NCI-H524 (cell line): ENCODE measurements around the gene MGAT3.
"Not testable (repeated sequence)": the region's sequence is repeated elsewhere in the genome, so short reads cannot be mapped to it uniquely, and the experiment has no call there.

Source experiments
- DNase-seq, 2 experiments: peaks; one replicate each; lab custom pipeline; 2025; lab: John Stamatoyannopoulos, UW

The MGAT3 gene, protein sequence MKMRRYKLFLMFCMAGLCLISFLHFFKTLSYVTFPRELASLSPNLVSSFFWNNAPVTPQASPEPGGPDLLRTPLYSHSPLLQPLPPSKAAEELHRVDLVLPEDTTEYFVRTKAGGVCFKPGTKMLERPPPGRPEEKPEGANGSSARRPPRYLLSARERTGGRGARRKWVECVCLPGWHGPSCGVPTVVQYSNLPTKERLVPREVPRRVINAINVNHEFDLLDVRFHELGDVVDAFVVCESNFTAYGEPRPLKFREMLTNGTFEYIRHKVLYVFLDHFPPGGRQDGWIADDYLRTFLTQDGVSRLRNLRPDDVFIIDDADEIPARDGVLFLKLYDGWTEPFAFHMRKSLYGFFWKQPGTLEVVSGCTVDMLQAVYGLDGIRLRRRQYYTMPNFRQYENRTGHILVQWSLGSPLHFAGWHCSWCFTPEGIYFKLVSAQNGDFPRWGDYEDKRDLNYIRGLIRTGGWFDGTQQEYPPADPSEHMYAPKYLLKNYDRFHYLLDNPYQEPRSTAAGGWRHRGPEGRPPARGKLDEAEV

DNA sequence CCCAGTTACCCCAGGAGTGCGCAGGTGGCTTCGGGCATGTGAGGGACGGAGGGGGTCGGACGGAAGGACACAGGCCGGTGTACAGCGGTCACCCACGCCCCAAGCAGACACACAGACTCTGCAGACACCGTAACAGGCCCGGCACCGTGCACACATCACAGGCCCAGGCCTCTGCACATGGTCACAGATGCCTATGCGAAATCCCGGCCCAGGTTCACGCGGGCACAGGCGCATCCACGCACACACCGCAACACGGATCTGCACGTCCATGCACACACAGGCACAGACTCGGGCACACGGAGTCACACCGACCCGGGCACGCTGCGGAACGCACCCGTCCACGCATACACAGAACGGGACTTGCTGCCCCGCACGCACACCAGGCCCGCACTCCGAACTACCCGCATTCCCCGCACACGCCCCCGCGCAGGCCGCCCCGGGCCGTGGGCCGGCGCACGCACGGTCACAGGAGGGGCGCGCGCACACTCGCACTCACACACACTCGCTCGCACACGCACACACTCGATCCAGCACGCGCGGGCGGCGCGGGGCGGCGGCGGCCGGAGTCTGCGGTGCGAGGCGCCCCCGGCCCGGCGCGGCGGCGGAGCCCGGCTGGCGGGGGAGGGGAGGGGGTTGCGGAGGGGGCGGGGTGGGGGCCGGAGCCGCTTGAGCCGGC lies at the start of gene MGAT3:
Gene MGAT3, plus strand, starts transcription at position 491 of the 676 bp plus-strand sequence. CDS start 30,336 bp downstream, outside the sequence.
- DNase-seq, result no peak

DNA sequence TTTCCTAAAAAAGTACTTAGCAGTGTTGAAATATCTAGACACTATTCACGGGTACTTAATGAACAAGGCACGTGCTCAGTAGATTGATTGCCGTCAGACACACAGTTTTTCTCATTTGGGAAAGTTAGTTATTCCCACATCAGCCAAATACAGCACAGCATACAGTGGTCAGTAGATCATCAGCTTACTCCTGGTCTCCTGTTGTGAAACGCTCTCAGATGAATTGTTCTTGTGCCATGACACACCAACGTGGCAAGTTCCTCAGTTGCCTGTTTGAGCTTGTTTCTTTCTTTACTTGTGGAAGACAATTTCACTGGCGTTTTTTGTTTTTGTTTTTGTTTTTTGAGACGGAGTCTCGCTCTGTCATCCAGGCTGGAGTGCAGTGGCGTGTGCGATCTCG lies 48.6 kb upstream of the MGAT3 start:
- no peak for DNase-seq

DNA sequence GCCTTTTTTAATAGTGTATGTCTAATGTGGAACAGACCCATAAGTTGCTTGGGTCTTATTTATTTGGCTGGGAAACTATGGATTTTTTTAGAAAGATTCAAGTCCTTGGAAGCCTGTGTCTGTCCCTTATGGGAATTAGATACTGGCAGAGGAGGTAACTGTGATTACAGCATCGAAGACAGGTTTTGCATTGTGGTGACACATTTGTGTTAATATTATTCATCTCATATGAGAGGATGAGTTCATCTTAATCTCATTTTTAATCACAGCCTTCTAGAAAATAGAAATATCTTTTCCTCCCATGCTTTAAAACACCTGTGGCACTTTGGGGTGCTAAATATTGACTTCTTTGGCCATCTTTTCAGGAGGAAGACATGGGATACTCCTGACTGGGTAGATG lies 48.0 kb upstream of the MGAT3 start:
- DNase-seq, result no peak

DNA sequence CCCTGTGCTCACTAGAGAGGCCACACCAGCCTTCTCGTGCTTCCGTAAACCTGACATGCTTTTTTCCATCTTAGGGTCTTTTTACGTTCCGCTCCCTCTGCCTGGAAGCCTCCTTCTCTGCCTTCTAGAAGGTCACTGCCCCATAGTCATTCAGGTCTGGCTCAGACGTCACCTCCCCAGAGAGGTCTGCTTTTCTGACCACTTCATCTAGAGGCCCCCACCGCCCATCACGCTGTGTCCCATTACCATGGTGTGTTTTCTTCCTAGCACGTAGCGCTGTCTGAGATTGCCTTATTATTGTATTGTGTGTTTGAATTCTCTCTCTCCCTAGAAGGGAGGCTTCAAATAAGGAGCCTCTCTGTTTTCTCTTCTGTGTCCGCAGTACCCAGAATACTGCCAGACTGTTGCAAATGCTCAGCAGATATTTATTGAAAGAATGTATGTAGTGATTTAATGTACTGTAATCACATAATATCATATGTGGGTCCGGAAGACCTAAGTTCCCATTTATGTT lies 47.2 kb upstream of the MGAT3 start:
- no peak for DNase-seq

DNA sequence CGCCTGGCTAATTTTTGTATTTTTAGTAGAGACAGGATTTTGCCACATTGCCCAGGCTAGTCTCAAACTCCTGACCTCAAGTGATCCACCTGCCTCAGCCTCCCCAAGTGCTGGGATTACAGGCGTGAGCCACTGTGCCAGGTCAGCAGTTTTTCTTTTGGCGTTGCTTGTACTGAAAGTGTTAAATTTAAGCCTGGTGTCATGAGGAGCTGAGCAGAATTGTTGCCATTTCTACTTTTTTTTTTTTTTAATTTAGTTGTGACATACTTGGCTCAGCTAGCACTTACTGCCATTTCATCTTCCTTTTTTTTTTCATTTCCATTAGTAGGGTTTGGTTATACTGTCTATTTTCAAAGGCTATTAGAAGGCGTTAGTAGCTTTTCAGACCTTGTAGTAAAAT lies 46.5 kb upstream of the MGAT3 start:
- DNase-seq, result no peak

DNA sequence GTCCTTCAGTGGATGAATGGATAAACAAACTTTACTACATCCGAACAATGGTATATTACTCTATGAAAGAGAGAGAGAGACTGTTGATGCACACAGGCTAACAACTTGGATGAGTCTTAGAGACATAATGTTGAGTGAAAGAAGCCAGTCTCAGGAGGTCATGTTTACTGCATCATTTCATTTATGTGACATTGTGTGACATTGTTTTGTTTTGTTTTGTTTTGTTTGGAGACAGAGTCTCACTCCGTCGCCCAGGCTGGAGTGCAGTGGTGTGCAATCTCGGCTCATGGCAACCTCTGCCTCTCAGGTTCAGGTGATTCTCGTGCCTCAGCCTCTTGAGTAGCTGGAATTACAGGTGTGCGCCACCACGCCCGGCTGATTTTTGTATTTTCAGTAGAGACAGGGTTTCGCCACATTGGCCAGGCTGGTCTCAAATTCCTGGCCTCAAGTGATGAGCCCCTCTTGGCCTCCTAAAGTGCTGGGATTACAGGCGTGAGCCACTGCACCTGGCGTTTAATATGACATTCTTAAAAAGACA lies 44.9 kb upstream of the MGAT3 start:
- peak in 1 of 2 experiments; percentile 81 for DNase-seq

DNA sequence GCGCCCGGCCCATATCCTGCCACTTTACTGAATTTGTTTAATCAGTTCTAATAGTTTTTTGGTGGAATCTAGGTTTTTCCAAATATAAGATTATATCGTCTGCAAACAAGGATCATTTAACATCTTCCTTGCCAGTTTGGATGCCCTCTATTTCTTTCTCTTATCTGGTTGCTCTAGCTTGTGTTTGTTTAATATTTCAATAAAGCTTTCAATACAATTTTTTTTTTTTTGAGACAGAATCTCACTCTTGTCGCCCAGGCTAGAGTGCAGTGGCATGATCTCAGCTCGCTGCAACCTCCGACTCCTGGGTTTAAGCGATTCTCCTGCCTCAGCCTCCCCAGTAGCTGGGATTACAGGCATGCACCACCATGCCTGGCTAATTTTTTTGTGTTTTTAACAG lies 43.6 kb upstream of the MGAT3 start:
- DNase-seq, result not testable (repeated sequence)

DNA sequence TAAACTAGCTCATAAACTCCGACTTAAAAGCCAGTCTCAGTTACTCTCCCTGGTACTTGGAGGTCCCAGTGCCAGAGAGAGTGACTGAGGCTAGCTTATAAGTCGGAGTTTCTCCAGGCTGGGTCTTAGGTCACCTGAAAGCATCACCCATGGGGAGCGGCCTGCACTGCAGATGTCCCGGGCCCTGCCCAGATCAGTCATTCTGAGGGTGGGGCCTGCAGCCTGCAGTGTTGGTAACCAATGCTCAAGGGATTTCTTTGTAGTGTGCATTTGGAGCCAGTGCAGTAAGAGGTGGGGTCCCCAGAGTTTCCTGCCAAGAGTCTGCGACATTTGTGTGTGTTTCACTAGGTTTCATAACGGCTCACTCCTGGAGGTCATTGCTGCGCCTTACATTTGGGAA lies 42.4 kb upstream of the MGAT3 start:
- no peak for DNase-seq

DNA sequence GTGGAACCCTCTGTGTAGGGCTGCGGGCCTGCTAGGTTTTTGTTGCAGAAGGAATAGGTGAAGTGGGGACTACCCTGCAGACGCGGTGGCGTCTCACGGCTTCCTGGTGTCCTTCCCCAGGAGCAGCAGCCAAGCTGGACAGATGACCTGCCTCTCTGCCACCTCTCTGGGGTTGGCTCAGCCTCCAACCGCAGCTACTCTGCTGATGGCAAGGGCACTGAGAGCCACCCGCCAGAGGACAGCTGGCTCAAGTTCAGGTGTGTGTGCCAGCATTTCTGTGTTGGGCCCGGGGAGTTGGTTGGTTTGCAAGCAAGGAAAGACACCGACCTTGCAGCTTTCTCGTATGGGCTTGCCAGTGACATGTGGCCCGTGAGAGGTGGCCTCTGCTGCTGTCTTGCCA lies 41.9 kb upstream of the MGAT3 start:
- DNase-seq, result no peak

DNA sequence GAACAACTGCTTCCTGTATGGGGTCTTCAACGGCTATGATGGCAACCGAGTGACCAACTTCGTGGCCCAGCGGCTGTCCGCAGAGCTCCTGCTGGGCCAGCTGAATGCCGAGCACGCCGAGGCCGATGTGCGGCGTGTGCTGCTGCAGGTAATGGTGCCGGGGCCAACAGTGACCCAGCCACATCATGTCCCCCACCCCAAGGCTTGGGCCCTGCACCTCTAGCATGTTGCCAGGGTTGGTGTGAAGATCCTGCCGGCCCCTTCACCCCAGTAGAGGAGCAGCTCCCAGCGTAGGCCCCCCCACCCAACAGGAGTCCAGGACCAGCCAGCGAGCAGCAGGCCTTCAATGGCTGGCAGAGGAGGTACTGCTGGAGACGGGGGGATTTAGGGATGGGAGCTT lies 41.3 kb upstream of the MGAT3 start:
- DNase-seq, result no peak

DNA sequence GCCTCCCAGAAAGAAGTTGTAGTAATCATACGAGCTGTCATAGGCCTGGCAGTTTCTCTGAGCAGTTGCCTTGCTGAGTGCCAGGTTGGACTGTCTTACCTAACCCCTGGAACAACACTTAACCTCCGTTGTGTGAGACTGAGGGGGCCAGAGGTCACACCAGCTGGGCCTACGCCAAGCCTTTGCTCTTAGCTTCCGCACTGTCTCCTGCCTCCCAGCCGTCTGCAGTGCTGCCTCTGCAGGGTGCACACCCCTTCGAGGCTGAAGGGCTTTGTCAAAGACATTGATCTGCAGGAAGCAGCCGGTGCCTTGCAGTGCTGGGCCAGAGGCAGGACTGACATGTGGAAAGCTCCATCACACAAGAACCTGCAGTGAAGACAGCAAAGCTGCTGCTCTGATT lies 40.5 kb upstream of the MGAT3 start:
- DNase-seq, result no peak

DNA sequence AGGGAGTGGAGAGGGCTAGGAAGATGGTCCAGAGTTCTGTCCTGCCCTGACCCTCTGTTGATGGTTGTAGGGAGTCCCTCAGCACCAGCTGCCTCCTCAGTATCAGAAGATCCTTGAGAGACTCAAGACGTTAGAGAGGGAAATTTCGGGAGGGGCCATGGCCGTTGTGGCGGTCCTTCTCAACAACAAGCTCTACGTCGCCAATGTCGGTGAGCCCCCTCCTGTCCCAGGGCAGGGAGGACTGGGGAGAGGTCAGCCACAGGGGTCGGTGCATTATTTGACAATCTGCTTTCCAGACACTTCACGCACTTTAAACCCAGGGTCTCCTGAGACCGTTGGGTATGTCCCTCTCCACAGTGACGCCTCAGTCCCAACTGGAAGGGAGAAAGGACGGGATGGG lies 39.2 kb upstream of the MGAT3 start:
- DNase-seq, result no peak

DNA sequence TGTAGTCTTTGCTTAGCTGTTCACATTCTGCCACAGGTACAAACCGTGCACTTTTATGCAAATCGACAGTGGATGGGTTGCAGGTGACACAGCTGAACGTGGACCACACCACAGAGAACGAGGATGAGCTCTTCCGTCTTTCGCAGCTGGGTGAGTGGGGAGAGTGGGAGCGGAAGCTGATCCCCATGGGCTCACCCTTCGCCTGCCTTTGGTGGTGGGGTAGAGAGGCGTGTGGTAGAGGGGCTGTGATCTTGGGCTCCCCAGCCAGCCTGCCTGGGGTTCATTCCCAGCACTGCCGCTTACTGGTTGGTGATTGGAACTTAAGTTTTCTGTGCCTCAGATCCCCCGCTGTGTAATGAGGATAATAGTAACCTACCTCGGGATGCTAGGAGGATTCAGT lies 38.1 kb upstream of the MGAT3 start:
- no peak for DNase-seq

DNA sequence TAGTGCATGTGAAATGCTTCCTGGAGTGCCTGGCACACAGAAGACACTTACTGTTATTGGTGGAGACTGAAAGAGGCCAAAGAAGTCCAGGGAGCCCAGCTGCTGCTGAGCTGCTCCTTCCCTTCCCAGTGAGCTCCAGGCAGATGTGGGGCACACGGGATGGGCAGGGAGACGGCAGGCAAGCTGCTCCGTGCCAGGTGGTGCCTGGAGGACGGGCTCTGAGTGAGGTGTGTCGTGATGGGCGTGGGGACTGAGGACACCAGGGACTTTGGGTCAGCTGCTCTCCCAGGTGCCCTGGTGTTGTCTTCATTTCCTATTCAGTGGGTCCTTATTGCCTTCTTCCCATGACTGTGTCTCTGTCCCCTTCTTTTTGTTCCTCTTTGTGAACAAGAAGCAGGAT lies 37.7 kb upstream of the MGAT3 start:
- no peak for DNase-seq

DNA sequence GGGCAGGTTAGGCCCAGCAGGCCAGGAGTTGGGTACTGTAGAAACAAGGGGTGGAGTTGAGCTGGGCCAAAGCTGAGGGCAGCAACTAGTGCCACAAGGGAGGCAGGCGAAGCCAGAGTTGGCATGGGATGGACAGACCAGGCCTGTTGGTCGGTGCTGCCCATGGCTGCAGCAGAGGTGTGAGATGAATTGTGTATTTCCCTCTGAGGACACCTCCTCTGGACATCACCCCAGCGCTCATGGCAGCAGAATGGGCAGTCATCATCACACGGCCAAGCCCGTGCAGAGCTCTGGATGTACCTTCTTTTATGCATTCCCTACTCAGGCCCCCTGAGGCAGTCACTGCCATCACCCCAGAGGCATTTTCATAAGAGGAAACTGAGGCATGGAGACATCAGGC lies 36.9 kb upstream of the MGAT3 start:
- no peak for DNase-seq

DNA sequence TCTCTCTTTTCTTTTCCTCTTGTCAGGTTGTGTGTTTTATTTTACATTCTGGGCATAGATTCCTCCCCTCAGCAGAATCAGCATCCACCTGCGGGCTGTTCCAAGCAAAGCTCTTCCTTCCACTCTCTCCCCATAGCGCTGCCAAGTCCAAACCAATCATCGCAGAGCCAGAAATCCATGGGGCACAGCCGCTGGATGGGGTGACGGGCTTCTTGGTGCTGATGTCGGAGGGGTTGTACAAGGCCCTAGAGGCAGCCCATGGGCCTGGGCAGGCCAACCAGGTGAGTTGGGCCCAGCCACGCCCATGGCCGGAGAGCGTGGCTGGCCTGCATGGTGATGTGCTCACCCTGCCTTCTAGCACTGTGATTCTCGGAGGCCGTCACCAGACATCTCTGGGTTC lies 35.1 kb upstream of the MGAT3 start:
- no peak for DNase-seq

DNA sequence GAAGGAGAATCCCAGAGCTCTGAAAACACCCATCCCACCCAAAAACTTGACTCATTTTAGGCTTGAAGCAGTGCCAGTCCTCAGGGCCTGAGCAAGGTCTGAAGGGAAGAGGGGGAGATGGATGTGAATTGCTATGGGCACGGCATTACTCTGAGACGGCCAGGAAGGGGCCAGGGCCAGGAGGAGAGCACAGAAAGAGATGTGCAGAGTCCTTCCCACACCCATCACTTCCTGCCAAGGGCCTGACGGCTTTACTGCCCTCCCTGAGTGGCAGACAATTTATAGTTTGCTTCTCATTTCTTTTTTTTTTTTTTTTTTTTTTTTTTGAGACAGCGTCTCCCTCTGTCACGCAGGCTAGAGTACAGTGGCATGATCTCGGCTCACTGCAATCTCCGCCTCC lies 34.7 kb upstream of the MGAT3 start:
- no peak for DNase-seq

DNA sequence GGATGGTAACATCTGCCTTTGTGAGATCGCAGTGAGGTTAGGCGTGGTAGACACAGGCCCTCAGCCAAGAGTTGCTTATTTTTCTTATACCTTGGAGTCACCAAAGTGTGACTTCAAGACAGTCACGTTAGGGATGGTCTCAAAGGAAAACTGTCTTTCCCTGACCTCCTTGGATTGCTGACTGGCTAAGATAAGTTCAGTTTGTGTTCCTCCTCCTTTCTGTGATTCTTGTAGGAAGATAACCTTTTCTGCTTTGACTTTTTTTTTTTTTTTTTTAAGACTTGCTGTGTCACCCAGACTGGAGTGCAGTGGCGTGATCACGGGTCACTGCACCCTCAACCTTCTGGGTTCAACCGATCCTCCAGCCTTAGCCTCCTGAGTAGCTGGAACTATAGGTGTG lies 34.1 kb upstream of the MGAT3 start:
- no peak for DNase-seq

DNA sequence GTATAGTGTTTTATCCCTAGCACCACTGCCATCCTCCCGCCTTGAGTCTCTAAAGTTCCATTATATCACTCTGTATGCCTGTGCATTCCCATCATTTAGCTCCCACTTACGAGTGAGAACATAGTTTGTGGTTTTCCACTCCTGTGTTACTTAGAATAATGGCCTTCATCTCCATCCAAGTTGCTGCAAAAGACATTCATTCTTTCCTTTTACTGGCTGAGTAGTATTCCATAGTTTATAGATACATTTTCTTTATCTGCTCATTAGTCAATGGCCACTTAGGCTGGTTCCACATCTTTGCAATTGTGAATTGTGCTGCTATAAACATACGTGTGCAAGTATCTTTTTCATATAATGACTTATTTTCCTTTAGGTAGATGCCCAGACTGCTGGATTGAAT lies 32.8 kb upstream of the MGAT3 start:
- DNase-seq, result no peak

DNA sequence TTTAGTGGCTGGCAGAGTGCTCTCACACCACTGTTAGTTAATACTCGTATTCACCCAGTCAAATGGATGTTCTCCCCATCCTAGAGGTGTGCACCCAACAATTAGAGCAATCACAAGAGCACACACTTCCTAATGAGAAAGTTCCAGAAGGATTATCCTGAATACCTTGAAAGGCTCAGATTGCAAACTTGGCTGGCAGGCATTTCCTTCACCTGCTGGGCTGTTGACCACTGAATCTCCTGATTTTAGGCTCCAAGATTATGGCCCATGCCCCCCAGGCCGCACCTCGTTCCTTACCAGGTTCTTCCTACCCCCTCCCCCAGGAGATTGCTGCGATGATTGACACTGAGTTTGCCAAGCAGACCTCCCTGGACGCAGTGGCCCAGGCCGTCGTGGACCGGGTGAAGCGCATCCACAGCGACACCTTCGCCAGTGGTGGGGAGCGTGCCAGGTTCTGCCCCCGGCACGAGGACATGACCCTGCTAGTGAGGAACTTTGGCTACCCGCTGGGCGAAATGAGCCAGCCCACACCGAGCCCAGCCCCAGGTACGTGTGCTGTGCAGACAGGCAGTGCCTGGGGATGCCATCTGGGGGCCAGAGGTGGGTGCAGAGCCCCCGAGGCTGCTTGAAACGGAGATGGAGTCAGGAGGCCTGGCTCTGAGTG lies 30.3 kb upstream of the MGAT3 start:
- no peak for DNase-seq

DNA sequence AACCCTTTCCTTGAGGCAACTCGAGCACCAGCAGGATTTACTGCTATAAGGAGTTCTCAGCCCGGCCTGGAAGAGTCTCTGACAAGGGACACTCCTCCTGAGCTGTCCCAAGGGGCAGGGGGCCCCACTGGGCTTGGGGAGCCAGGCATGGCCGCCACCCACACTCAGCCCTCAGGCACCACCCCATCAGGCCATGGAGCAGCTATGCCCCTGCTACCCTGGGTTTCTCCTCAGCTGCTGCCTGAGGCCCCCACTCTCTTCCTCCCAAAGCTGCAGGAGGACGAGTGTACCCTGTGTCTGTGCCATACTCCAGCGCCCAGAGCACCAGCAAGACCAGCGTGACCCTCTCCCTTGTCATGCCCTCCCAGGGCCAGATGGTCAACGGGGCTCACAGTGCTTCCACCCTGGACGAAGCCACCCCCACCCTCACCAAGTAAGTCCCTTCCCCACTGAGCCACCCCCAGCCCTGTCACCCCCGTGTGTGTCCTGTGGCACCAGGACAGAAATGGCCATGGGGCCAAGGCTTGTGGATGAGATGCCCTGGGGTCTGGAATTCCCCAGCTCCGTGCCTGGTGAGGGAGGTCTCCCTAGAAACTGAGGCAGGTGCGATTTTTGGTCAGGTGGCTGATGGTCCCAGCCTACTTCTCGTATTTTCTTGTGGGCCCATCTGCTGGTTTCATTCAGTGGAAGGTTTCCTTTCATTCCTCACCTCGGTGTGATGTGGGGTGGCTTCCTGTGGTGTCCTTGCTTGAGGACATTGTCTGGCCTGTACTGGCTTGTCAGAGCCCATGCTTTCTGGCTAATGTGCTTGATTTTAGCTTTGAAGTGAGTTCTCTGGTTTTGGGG lies 28.8 kb upstream of the MGAT3 start:
- DNase-seq, result no peak
